ENCODE measurements around the gene NTRK3.

The NTRK3 gene

GRCh38 chr15:88141269-88141889 is 115.2 kb downstream of the NTRK3 start:
- H3K4me3 ChIP-seq (ENCODE audit: low read depth, low read length), result no peak overlapping the region
- no peak for DNase-seq (ENCODE audit: low read depth, low spot score)
- in situ Hi-C loops (cut with HindIII; ENCODE audit: low sequenced_read_pairs), result no loop called here
- TF ChIP-seq CTCF (IDR thresholded peaks at IDR 0.05; ENCODE audit: low read depth, low read length), result no peak

- in situ Hi-C loops (cut with HindIII; ENCODE audit: low sequenced_read_pairs), result no loop called here
- DNase-seq (ENCODE audit: low read depth, low spot score), result no peak
- H3K4me3 ChIP-seq (ENCODE audit: low read depth, low read length), result no peak overlapping the region
- no peak for TF ChIP-seq CTCF (IDR thresholded peaks at IDR 0.05; ENCODE audit: low read depth, low read length)
These were observed 116.1 kb downstream of the NTRK3 start for GRCh38 chr15:88140398-88140797.

- in situ Hi-C loops (cut with HindIII; ENCODE audit: low sequenced_read_pairs), result no loop called here
- DNase-seq (ENCODE audit: low read depth, low spot score), result no peak
These were observed 116.6 kb downstream of the NTRK3 start for GRCh38 chr15:88139936-88140335.

GRCh38 chr15:88133795-88134194 is 122.7 kb downstream of the NTRK3 start:
- TF ChIP-seq CTCF (IDR thresholded peaks at IDR 0.05; ENCODE audit: low read depth, low read length), result no peak
- no peak for DNase-seq (ENCODE audit: low read depth, low spot score)
- no peak overlapping the region for H3K4me3 ChIP-seq (ENCODE audit: low read depth, low read length)
- in situ Hi-C loops (cut with HindIII; ENCODE audit: low sequenced_read_pairs), result no loop called here

More at GRCh38 chr15:88139936-88140335, 116.6 kb downstream of the NTRK3 start:
- no peak overlapping the region for H3K4me3 ChIP-seq (ENCODE audit: low read depth, low read length)
- TF ChIP-seq CTCF (IDR thresholded peaks at IDR 0.05; ENCODE audit: low read depth, low read length), result no peak

- H3K4me3 ChIP-seq (ENCODE audit: low read depth, low read length), result no peak overlapping the region
- in situ Hi-C loops (cut with HindIII; ENCODE audit: low sequenced_read_pairs), result no loop called here
- TF ChIP-seq CTCF (IDR thresholded peaks at IDR 0.05; ENCODE audit: low read depth, low read length), result no peak
- no peak for DNase-seq (ENCODE audit: low read depth, low spot score)
These were observed 124.0 kb downstream of the NTRK3 start for GRCh38 chr15:88132499-88132898.

GRCh38 chr15:88131937-88132336 is 124.6 kb downstream of the NTRK3 start:
- DNase-seq (ENCODE audit: low read depth, low spot score), result no peak
- in situ Hi-C loops (cut with HindIII; ENCODE audit: low sequenced_read_pairs), result no loop called here

More at GRCh38 chr15:88131937-88132336, 124.6 kb downstream of the NTRK3 start:
- no peak for TF ChIP-seq CTCF (IDR thresholded peaks at IDR 0.05; ENCODE audit: low read depth, low read length)
- no peak overlapping the region for H3K4me3 ChIP-seq (ENCODE audit: low read depth, low read length)

Measured in astrocyte of the spinal cord (primary cell).